Measurements from ENCODE around the gene PRXL2C.

The PRXL2C gene

GRCh38 chr9:96654450-96655197 is 493 bp downstream of the PRXL2C start:
- H3K4me3 ChIP-seq (ENCODE audit: low read depth in 1 of 2, low read length in 1 of 2) = peak overlapping the region; percentile 65 to 67
- peak overlapping the region; percentile 35 for H3K27ac ChIP-seq
- peaks cover 45% of the 10 kb centered on the region for H3K27me3 ChIP-seq
- H3K9me3 ChIP-seq = no peaks in the 10 kb centered on the region
- no peak for TF ChIP-seq CTCF (IDR thresholded peaks at IDR 0.05)
- no peaks in the 10 kb centered on the region for H3K36me3 ChIP-seq
- peaks cover 10 to 11% of the 10 kb centered on the region in 2 experiments for H3K4me1 ChIP-seq (ENCODE audit: control insufficient read depth in 1 of 2, insufficient read depth in 1 of 2, low read depth in 1 of 2, low read length in 1 of 2)

- TF ChIP-seq CTCF (IDR thresholded peaks at IDR 0.05) = no peak
- H3K4me3 ChIP-seq (ENCODE audit: low read depth in 1 of 2, low read length in 1 of 2) = no peak overlapping the region
- no peaks in the 10 kb centered on the region for H3K9me3 ChIP-seq
- H3K4me1 ChIP-seq (ENCODE audit: control insufficient read depth in 1 of 2, insufficient read depth in 1 of 2, low read depth in 1 of 2, low read length in 1 of 2) = peaks cover 11 to 14% of the 10 kb centered on the region in 2 experiments
- H3K27me3 ChIP-seq = peaks cover 23% of the 10 kb centered on the region
- no peaks in the 10 kb centered on the region for H3K36me3 ChIP-seq
- no peak overlapping the region for H3K27ac ChIP-seq
Measured at GRCh38 chr9:96651626-96652025, 3.5 kb downstream of the PRXL2C start.

- H3K27me3 ChIP-seq = peaks cover 9% of the 10 kb centered on the region
- H3K4me3 ChIP-seq (ENCODE audit: low read depth in 1 of 2, low read length in 1 of 2) = no peak overlapping the region
- H3K36me3 ChIP-seq = no peaks in the 10 kb centered on the region
- TF ChIP-seq CTCF (IDR thresholded peaks at IDR 0.05) = no peak
- H3K27ac ChIP-seq = no peak overlapping the region
- H3K9me3 ChIP-seq = no peaks in the 10 kb centered on the region
- H3K4me1 ChIP-seq (ENCODE audit: control insufficient read depth in 1 of 2, insufficient read depth in 1 of 2, low read depth in 1 of 2, low read length in 1 of 2) = peaks cover 15 to 19% of the 10 kb centered on the region in 2 experiments
Measured at GRCh38 chr9:96649620-96650324, 5.3 kb downstream of the PRXL2C start.

- TF ChIP-seq CTCF (IDR thresholded peaks at IDR 0.05) = no peak
- peak overlapping the region; percentile 49 for H3K27ac ChIP-seq
- no peaks in the 10 kb centered on the region for H3K36me3 ChIP-seq
- no peaks in the 10 kb centered on the region for H3K27me3 ChIP-seq
- H3K4me3 ChIP-seq (ENCODE audit: low read depth in 1 of 2, low read length in 1 of 2) = no peak overlapping the region
- peaks cover 10 to 13% of the 10 kb centered on the region in 2 experiments for H3K4me1 ChIP-seq (ENCODE audit: control insufficient read depth in 1 of 2, insufficient read depth in 1 of 2, low read depth in 1 of 2, low read length in 1 of 2)
- no peaks in the 10 kb centered on the region for H3K9me3 ChIP-seq
Measured at GRCh38 chr9:96646081-96646991, 8.8 kb downstream of the PRXL2C start.

GRCh38 chr9:96644137-96644536 is 11.0 kb downstream of the PRXL2C start:
- Histone ChIP-seq H3K4me1 (ENCODE audit: control insufficient read depth in 1 of 2, insufficient read depth in 1 of 2, low read depth in 1 of 2, low read length in 1 of 2) (peaks cover 13 to 17% of the 10 kb centered on the region in 2 experiments), H3K27me3 (no peaks in the 10 kb centered on the region), H3K9me3 (no peaks in the 10 kb centered on the region), H3K27ac (no peak overlapping the region), H3K36me3 (no peaks in the 10 kb centered on the region), H3K4me3 (ENCODE audit: low read depth in 1 of 2, low read length in 1 of 2) (no peak overlapping the region)
- no peak for TF ChIP-seq CTCF (IDR thresholded peaks at IDR 0.05)
